Hematopoietic multipotent progenitor cell treated with erythropoietin and hydrocortisone succinate and interleukin-3 and kit ligand, for 8 days (in vitro differentiated cells): ENCODE results near the gene FSCB.
"Not testable (repeated sequence)": the region's sequence is repeated elsewhere in the genome, so short reads cannot be mapped to it uniquely, and the experiment has no call there.

Experiments
- DNase-seq: peaks from one replicate; pipeline ENCODE4 v3.0.0-alpha.2; 2015

Gene FSCB

DNA sequence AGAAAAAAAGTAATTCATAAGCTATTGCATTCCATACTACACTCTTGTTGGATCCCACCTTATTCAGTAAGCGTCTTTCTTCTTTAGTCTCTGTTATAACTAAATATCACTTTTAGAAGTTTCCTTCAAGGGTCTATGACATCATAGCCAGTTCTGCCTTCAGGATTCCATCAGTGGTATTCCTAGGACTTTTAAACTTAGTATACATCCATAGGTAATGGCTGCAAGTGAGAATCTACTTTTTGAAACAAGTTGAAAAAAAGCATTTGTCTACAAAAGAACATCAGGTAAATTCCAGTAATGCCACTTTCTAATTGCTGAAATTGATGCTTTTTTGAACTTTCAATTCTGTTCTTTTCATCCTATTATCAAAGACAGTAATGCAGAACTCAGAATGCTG, at the start of gene FSCB:
Gene FSCB (minus strand): TSS at position 101 of the 400 bp plus-strand sequence. CDS start 296 bp downstream, outside the sequence.
- DNase-seq = no peak

GRCh38 chr14:44531658-44532057, 24.6 kb upstream of the FSCB start:
- no peak for DNase-seq

GRCh38 chr14:44530475-44530874, 23.4 kb upstream of the FSCB start:
- no peak for DNase-seq

GRCh38 chr14:44529026-44529425, 21.9 kb upstream of the FSCB start:
- no peak for DNase-seq

- no peak for DNase-seq
These were observed 21.1 kb upstream of the FSCB start for GRCh38 chr14:44528180-44528579.

GRCh38 chr14:44525237-44525636, 18.2 kb upstream of the FSCB start:
- DNase-seq = no peak

DNA sequence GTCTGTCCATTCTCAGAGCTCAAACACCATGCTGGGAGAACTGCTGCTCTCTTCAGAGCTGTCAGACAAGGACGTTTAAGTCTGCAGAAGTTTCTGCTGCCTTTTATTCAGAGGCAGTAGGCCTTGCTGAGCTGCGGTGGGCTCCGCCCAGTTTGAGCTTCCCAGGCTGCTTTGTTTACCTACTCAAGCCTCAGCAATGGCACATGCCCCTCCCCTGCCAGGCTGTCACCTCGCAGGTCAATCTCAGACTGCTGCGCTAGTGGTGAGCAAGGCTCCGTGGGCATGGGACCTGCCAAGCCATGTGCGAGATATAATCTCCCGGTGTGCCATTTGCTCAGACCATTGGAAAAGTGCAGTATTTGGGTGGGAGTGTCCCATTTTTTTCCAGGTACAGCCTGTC, 8.6 kb upstream of the FSCB start:
- DNase-seq = not testable (repeated sequence)

GRCh38 chr14:44508834-44509233, 1.8 kb upstream of the FSCB start:
- DNase-seq = no peak

DNA sequence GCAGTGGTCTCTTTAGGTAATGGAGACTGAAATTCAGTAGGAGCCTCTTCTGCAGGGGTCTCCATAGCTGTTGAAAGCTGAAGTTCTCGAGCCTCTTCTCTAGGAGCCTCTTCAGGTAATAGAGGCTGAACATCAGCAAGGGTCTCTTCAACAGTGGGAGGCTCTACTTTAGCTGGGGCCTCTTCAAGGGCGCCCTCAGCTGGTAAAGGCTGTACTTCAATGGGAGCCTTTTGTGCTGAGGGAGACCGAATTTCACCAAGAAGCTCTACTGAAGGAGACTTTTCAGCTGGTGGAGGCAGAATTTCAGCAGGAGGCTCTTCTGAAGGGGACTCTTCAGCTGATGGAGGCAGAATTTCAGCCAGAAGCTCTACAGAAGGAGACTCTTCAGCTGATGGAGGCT, 1.5 kb downstream of the FSCB start:
- DNase-seq = no peak

DNA sequence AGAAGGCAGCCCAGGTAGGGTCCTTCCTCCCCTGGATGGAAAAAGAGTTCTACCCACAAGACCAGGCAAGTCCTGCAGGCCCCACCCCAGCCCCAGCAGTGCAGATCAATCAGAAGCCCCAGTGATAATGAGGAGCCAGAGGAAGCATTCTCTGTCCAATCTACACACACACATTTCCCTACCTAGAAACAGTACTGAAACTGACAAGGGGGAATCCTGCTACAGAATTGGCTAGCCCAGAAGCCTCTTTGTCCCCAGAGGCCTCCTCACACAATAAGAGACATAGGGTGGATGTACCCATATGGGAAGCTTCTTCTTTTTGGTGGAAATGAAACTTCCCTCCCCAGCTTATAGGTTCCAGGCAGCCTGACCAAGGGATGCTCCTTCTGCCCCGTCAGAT, 9.9 kb downstream of the FSCB start:
- no peak for DNase-seq

DNA sequence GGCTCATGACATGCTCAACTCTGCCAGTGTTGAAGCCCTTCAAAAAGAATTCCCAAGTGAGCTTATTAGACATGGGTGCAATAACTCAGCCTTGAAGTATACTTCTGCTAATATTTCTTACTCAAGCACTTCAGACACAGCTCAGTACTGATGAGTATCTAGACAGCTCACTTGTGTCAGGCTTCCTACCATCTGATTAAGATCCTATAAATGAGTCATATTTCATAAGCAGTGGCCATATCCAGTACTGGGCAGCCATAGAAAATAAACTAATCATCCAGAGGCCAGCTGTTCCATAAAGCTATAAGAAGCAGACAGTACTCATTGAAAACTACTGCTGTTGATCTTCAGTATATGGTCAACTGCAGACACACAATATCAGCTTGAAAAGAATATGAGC, 12.9 kb downstream of the FSCB start:
- no peak for DNase-seq

DNA sequence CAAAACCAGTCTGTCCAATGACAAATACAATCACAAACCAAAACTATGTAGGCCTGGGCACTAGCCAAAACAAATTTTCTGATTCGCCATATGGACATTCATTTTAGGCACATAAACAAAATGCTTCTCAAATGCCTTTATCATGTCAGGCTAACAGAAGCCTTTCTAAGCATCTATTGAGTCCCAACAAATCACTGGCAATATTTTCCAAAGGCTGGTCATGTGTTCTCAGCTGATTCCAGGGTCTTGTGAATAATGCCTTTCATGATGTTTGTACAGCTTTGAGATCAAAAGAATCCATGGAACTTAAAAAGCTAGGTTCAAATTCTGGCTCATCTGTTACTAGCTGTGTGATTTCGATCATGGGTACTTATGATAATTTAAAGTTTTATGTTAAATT, 16.1 kb downstream of the FSCB start:
- DNase-seq = no peak

DNA sequence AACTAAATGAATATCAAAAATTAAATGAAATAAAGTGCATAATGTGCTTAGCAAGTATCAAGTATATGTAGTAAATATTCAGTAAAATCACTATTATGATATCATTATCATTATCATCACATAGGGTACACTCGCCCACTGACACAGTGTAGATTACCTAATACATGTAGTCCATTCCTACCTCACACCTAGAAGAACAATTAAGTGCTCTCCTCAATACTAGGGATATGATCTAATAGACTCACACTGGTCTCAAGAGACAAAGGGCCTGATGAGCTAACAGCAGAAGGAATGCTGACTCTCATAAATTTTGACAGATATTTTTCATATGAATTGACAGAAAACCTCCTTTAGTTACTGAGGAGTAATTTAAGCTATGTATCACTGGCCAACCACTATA, 29.1 kb downstream of the FSCB start:
- no peak for DNase-seq

GRCh38 chr14:44468771-44469170, 38.3 kb downstream of the FSCB start:
- no peak for DNase-seq

- DNase-seq = no peak
These were observed 43.6 kb downstream of the FSCB start for GRCh38 chr14:44463356-44464004.

DNA sequence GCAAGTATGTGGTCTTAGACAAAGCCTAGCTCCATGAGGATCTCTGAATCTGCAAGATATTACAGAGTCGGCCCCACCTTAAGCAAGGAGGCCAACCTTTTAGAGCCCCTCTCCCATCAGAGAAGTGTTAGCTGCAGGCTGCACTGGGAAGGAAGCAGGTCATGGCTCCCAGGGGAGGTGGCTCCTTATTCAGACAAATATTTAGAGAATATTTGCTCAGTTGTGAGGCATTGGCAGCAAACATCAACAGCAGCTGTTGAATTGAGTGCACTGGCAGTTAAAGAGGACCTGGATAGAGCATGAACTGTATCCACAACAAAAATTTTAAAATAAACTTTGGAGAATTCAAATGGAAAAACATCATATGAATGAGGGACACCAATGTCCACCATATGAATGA, 44.7 kb downstream of the FSCB start:
- DNase-seq = no peak

- DNase-seq = no peak
These were observed 45.3 kb downstream of the FSCB start for GRCh38 chr14:44461811-44462210.
